ENCODE measurements around the gene PCBP2.
"Not testable (repeated sequence)": the region's sequence is repeated elsewhere in the genome, so short reads cannot be mapped to it uniquely, and the experiment has no call there.

PCBP2 gene

DNA sequence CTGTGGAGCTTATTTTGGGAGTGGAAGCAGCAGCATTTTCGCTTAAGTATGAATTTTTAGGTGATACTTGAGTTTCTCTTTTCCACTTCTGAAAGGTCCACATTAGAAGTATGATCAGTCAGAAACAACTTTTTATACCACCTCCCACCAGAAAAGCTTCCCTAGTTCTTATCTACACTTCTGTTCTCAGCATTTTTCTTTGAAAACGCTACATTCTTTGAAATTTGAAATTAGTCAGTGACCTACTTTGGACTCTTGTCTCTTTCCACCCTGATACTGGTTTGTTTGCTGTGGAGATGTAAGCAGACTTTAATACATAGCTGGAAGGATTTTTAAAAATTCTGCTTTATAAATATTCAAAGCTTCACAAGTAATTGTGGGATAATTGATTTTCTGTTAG, 22.2 kb downstream of the PCBP2 start:
- DNase-seq, result no peak

DNA sequence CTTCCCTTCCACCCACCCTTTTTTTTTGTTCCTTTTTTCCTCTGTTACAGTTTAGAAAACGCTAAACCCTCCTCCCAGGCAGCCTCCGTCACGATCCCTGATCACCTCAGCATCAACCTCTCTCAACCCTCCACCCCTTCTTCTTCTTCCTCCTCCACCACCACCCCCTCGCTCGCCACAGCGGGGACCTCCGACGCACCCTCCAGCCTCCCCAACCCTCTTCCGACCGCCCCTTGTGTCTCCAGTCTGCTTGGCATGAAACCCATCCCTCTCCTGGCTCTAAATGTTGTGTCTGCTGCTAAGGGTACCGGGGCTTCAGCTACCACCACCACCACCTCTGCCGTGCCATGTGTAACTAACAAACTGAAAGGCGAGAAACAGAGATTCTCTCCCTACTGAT, 22.9 kb downstream of the PCBP2 start:
- no peak for DNase-seq

DNA sequence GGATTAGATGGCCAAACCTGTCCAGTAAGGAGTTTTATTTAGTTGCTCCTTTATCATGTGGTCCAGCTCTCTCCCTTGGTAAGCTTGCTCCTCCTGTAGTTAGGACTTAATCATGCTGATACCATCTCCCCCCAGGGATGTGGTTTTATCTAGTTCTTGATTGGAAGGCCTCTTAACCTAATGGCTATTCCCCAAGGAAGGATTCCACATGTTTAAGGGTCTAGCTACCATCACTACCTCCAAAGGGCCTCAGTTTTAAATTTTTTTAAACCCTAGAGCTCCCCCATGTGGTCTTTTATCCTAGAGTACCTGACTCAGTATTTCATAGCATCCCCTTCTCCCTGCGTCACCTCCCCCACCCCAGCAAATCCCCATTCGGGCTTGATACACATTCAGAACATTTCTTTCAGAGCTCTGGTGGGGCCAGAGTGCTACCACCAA, 24.9 kb downstream of the PCBP2 start:
- DNase-seq, result no peak

DNA sequence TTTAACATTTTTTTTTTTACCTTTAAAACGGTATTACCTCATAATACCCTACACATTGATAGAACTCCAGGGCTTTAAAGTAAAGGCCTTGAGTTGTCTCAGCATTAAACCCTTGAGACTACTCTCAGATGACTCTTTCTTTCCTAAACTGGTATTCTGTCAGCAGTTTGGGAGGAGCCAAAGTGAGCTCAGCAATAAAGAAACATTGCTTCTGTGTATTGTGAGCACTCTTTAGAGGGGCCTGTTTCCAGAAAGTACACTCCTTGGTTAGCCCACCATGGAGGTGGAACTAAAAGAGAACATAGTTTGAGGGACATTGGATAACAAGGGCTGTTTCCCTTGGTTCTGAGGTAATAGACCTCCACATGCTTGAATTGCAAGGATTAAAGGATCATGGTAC, 27.0 kb downstream of the PCBP2 start:
- DNase-seq, result no peak

DNA sequence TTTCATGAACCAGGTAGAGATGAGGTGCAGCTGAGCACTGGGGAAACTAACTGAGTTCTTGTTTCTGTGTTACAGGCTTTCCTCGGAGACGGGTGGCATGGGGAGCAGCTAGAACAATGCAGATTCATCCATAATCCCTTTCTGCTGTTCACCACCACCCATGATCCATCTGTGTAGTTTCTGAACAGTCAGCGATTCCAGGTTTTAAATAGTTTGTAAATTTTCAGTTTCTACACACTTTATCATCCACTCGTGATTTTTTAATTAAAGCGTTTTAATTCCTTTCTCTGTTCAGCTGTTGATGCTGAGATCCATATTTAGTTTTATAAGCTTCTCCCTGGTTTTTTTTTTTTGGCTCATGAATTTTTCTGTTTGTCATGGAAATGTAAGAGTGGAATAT, 27.4 kb downstream of the PCBP2 start:
- DNase-seq, result no peak

DNA sequence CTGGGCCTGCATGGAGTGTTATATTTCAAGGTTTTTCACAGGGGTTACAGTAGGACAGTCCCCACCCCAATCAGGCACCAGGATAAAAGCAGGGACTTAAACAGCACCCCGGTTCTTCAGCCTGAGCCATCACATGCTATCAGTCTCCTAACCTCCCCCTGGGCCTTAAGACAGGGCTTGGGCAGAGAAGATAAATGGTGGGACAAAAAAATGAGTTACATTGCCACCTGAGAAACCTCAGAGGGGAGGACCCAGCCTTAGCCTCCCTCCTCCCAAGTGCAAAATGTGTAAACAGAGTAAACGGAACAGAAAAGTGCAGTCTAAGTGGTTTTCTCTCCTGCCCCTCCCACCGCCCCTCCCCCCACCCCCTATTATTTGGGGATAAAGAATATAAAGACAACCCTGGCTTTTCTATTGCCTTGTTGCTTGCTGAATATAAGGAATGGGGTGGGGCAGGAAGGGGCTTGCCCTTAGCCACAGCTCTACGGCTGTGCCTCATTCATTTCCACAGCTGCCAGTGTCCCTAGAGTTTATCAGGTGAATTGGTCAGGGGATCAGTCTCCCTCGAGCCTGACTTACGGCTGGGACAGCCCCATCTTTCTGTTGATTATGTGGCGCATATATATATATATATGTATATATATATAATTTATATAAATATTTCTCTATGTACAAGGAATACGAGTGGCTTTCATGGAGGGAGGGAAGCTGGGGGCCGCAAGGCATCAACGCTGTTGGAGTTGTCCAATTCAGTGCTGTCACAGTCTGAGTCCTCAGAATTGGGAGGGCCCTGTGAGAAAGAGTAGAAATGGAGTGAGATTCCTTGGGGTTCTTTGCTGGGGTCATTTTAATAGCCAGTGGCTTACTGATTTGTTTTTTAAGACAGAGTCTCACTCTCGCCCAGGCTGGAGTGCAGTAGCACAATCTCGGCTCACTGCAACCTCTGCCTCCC, 28.9 kb downstream of the PCBP2 start:
- DNase-seq, result no peak

DNA sequence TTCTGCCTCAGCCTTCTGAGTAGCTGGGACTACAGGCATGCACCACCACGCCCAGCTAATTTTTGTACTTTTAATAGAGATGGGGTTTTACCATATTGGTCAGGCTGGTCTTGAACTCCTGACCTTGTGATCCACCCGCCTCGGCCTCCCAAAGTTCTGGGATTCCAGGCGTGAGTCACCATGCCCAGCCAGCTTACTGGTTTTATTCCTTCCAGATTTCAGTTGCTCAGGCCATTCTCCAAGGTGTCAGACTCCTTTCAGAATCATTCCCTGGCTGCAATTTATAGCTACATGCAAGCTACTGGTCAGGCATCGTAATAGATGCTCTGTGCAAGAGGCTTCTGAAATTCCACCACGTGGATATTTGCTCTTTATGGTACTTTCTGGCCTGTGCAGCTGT, 29.6 kb downstream of the PCBP2 start:
- DNase-seq, result not testable (repeated sequence)

DNA sequence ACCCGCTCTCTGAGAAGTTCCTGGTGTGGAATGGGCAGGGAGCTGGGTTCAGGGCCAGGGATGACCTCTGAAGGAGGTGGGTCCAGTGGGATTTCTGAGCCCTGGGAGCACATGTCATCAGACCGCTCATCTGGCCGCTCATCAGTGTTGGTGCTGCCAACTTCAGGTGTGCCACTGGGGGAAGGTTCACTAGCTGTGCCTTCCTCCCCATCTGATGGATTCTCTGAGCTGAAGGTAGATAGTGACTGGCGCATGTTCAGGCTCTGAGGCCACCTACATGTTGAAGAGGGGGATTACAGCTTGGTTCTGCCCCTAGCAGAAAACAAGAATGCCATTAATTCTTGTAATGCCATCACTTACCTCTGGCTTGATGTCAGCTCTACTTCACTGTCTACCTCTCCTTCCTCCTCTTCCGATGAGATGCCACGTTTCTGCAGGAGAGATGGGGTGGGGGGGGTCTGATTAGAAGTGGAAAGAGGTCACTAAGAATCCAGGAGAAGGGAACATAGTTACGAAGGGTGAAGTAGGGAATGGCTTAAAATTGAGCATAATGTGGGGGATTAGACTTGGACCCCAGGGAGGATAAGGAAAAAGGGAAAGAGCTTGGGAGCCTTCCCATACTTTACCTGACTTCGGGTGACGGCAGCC, 30.2 kb downstream of the PCBP2 start:
- no peak for DNase-seq

DNA sequence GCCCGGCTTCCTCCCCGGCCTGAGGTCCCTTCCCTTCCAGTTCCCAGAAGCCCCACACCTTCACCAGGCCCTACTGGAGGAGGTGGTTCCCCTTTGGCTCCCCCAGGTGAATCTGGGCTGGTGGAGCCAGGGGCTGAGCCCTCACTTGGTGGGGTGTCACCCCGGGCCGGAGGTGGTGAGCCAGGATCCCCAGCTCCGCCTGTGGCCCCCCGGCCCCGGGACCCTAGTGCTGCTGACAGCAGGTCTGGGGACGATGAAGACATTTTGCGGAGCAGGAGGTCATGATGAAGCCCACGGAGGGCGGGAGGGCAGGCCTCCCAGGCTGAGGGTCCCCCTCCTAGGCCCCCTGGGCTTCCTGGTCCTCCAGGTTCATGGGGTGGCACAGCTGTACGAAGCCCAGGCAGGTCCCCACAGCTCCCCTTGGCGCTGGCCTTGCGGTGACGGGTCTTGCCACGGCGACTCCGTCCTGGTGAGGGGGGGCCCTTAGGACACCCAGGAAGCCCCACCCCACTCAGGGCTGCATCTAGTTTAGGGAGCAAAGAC, 30.8 kb downstream of the PCBP2 start:
- DNase-seq, result no peak

DNA sequence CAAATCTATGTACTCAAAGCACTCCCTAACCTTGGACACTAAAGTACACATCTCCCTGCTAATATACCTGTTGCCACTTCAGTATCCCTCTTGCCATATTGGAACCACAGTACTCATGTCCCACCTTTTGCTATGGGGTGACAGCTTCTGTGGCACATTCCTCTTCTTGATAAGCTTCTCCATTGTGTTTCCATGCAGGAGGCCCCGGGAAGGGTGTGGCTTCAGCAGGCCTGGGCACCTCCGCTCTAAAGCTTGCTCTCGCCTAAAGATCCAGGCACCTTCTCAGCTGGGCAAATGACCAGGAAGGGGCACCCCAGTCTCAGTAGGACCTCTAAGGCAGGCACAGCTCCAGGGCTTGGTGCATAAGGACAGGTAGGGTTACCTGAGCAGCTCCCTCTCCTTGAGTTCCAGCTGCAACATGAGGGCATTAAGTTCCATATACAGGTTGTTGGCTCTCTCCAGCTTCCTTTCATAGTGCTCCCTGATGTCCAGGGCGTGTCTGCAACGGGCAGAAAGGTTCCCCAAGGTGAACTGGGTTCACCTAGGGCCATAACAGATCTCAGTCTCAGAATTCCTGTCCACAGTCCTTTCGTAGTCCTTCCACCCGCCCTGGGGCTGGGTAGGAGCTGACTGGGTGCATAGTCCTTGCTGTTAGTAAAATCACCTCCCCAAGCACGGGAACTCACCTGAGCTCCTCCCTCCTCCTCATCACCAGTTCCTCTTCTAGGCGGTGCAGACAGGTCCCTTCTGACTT, 31.5 kb downstream of the PCBP2 start:
- DNase-seq, result no peak

DNA sequence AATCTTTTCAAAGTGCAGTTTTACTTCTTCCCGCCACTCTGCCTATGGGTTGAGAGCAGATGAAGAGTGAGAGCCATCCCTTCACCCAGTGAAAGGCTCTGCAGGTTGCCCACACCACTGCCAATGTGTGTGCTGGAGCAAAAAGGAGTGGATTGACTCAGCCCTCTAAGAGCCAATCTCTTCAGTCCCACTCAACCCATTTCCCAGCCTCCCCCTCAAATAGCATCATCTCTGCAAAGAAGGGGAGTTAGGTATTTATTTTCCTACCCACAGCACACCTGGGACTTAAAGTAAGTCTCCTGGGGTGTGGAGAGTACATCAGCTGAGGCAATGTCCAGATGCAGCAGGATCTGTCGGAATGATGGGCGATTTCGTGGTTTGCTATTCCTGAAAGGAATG, 32.1 kb downstream of the PCBP2 start:
- DNase-seq, result no peak

DNA sequence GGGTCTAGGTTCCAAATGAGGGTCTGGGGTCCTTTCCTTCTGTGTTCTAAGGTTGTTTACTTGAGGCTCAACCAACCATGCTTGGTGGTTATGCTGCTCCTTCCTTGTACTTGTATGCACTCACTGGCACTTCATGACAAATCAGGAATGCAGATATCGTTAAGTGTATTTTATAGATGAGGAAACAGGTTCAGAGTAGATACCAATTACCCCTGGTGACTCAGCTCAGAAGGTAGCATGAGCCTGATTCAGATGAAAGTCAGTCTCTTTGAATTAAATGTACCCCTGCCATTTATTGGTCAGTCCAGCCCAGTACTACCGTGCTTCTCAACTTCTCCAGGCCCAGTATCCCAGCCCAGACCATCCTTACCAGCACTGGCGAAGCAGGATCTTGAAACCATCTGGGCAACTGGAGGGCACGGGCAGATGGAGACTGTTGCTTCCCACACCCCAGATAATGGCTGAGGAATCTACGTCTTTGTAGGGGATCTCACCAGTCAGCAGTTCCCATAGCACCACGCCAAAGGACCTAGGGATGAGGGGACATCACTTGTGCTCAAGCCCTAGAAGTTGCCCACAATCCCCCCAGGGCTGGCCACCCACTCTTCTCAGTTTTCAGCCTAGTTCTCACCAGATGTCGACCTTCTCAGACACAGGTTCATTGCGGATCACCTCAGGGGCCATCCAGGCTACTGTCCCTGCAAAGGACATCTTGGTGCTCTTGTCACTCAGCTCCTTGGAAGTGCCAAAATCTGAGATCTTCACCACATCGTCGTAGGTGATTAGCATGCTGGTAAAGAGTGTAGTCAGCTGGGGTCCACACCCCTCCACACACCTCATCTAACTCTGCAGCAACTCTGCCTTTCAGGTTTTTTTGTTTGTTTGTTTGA, 33.0 kb downstream of the PCBP2 start:
- no peak for DNase-seq

DNA sequence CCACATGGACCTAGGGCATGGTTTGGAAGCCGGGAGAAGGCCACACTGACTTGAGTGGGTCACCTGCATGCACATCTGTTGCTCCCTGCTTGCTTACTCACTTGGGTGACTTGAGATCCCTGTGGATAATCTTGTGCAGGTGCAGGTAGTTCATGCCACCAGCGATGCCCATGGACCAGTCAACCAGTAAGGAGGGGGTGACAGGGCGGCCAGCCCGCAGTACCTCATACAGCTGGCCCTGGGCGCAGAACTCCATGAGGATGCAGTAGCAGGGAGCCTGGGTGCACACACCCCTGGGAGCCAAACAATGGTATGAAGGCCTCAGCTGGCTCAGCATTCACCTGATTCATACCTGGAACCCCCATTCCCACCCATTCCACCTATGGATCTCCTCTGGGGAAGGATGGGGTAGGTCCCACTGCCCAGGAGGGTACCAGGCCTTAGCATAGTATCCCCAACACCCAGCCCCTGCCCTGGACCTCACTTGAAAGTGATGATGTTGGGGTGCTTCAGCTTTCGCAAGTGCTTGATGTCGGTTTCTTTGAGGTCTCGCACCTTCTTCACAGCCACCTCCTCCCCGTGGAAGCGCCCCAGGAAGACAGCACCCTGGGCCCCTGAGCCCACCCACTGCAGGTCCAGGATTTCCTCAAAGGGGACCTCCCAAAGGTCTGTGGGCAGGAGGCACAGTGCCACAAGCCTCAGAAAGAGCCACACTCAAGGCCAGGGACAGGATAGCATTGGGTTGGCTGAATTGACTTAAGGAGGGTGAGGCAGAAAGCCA, 34.2 kb downstream of the PCBP2 start:
- no peak for DNase-seq

DNA sequence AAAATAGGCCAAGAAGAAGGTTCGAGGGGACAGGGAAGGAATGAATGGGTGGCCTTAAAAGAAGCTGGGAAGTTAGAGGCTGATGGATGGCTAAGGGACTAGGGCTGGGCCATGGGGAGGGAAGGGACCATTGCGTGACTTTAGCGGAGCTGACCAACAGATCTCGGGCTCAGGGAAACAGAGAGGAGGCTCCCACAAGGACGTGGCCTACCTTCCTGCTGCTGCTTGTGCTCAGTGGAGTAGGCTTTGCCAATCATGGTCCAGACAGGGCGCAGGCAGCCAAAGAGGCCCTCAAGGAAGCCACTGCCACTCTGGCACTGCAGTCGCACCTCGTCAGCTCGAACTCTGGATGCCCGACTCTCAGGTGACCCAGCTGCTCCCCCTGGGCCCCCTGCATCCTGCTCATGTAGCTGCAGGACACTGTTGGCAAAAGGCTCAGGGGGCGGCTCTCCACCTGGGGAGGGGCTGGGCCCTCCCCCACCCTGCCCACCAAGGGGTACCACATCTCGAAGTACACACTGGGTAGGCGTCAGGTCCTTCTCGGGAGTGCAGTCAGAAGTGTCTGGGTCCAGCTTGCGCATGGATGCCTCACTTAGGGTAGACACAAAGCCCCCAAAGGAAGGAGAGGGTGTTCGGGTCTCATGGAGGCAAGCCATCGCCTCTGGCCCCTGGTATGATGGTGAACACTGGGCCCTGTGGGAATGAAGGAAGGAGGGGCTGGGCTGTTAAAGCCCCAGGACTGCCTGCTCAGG, 35.0 kb downstream of the PCBP2 start:
- no peak for DNase-seq

DNA sequence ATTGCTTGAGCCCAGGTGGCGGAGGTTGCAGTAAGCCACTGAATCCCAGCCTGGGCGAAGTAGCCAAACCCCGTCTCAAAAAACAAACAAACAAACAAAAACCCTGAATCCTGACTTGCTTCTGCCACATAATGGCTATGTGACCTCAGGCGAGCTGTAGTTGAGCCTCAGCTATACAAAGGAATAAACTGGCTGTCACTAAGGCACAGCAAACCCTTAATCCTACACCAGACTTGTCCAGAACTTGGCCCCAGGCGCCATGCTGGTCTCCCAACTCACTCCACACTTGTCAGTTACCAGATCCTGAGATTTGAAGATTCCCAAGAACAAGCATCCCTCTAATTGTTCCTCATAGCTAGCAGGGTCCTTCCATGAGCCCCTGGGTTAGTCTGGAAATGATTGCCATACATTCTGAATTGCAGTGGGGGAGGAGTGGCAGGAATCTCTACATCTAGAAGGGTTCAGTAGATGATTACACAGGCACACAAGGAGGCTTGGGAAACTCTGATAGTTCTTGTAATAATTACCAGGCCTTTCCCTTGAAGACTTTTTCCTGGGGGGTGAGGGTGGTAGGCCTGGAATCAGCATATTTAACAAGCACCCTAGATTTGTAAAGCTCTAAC, 37.5 kb downstream of the PCBP2 start:
- DNase-seq, result no peak

DNA sequence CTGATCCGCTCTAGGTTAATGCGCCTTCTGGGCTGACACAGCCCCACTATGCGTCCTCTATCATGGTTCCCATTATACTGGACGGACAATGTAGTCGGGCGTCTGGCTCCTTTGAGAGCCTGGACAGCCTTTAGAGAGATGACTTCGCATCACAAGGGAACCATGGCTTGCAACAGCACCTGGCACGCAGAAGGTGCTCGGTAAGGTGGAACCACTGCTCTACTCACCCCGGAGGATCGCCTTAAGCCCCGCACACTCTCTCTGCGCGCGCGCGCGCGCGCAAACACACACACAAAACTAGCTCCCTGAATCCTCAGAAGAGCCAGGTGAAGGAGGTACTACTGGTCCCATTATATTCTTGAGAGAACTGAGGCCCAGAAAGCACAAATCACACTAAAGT, 40.3 kb downstream of the PCBP2 start:
- no peak for DNase-seq

DNA sequence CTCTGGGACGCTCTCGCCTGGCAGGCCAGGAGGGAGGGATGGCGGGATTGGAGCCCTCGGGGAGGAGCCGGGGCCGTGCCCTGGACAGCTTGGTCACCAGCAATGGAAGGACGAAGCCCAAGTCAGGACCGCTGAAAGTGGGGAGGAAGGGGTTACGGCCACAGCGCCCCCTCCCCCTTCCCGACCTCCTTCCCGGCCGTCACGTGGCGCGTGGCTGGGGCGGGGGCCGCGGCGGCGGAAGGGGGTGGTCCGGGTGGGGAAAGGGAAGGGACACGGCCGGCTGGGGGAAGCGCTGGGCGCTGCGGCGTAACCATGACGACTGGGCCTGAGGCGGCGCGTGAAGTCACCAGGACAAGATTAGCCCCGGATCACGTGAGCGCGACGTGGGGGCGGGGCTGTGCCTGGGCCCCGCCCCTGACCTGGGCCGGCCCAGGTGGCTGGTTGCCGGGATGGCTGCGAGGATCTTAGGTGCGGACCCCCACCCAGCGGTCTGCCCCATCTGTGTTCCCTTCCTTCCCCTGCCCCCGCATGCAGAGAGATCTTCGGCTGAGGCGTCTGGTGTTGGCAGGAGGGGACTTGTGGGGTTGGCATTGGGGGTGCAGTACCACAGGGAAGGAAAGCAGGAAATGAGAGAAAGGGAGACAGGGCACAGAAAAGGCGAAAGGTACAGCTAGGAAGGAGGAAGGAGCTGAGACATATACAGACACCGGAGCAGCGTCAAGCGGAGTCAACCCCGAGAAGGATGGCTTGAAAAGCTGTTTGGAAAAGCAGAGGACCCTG, 41.1 kb downstream of the PCBP2 start:
- peak; percentile 82 for DNase-seq

DNA sequence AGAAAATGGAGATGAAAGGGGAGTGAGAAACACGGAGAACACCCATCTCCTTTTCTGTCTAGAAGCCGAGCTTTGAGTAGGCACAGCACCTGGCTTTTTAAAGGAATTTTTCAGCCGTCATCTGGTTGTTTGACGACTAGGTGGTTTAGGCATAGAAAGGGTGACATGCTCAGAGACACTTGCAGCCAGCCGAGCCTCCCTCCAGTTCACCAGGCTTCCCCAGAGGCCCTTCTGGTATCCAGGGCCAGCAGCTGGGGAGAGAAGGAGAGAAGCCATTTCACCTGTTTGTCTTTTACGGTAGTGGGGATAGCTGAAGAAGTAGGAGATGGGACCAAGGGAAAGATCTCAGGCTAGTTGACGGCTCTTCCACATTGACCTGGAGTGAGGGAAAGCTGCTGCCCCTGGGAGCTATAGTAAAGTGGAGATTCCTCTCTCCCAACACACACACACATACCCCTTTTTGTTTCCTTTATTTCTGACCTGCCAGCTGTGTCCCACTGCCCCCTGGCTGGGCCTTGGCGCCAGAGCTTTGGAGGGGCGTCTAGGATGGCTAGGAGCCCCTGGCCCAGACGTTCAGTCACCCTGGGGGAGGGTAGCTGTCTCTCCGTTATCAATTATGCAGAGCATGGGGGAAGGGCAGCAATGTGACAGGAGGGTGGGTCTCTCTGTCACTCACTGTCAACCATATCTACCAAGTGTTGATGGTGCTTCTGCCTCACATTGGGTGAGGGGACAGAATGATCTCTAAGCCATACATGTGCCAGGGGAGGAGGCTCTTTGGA, 41.9 kb downstream of the PCBP2 start:
- DNase-seq, result no peak

All from activated CD4-positive, alpha-beta T cell treated with anti-CD3 and anti-CD28 coated beads, Interleukin-2, amount 50 U/mL, for 1 hour (primary cell).